RWPE1 (cell line): ENCODE measurements around the gene MYO3A.

Source experiments
- CTCF ChIA-PET: fragments of 350-600 bp; sonication (Branson Sonifier 250); formaldehyde crosslinking; extraction: SDS; loops from one replicate; lab custom pipeline; 2021; lab: Yijun Ruan, JAX
- POLR2A ChIA-PET: fragments of 400-600 bp; formaldehyde crosslinking; extraction: SDS; loops from one replicate; lab custom pipeline; 2020; ENCODE audit warnings: antibody characterized with exemption; ENCODE audit not compliant: low non-redundant PET; lab: Yijun Ruan, JAX
- DNase-seq: peaks from one replicate; pipeline ENCODE4 v3.0.0; 2012; ENCODE audit warnings: low spot score
- H3K27ac ChIP-seq: fragments of 450-650 bp; 2 replicates; pipeline ENCODE4 v1.5.1; 2017
- CTCF ChIP-seq: fragments of 450-650 bp; conservative IDR thresholded peaks from 2 replicates; pipeline ENCODE4 v1.5.1; 2017; ENCODE audit warnings: low read depth, mild to moderate bottlenecking

Gene MYO3A

GRCh38 chr10:26024303-26024702 is 90.3 kb downstream of the MYO3A start:
- CTCF ChIA-PET: no interaction called here
- TF ChIP-seq CTCF: no peak

GRCh38 chr10:26025523-26025922 is 91.5 kb downstream of the MYO3A start:
- CTCF ChIA-PET: no interaction called here
- H3K27ac ChIP-seq: no peak overlapping the region
- no peak for TF ChIP-seq CTCF
- DNase-seq: no peak
- POLR2A ChIA-PET: no interaction called here

More at GRCh38 chr10:26024303-26024702, 90.3 kb downstream of the MYO3A start:
- H3K27ac ChIP-seq: no peak overlapping the region
- no peak for DNase-seq
- POLR2A ChIA-PET: no interaction called here

- TF ChIP-seq CTCF: no peak
- DNase-seq: no peak
- POLR2A ChIA-PET: no interaction called here
- no peak overlapping the region for H3K27ac ChIP-seq
- CTCF ChIA-PET: interaction anchor here (0.6 kb wide), 1 partner anchor 1326 kb away, joined by 3 read pairs; no protein-coding TSS in a partner anchor
These were observed 95.8 kb downstream of the MYO3A start for GRCh38 chr10:26029858-26030257.

GRCh38 chr10:26031300-26031699 is 97.3 kb downstream of the MYO3A start:
- ChIA-PET CTCF (no interaction called here), POLR2A (no interaction called here)
- no peak for TF ChIP-seq CTCF

GRCh38 chr10:26043469-26043868 is 109.4 kb downstream of the MYO3A start:
- no peak for TF ChIP-seq CTCF
- CTCF ChIA-PET: interaction anchor here (0.6 kb wide), 2 partner anchors 156 to 659 kb away, joined by 3 read pairs; no protein-coding TSS in a partner anchor
- POLR2A ChIA-PET: no interaction called here
- DNase-seq: no peak
- no peak overlapping the region for H3K27ac ChIP-seq

More at GRCh38 chr10:26031300-26031699, 97.3 kb downstream of the MYO3A start:
- no peak for DNase-seq
- H3K27ac ChIP-seq: no peak overlapping the region

GRCh38 chr10:26044141-26044749 is 110.2 kb downstream of the MYO3A start:
- POLR2A ChIA-PET: no interaction called here

More at GRCh38 chr10:26044141-26044749, 110.2 kb downstream of the MYO3A start:
- no peak overlapping the region for H3K27ac ChIP-seq
- no peak for DNase-seq
- no peak for TF ChIP-seq CTCF
- CTCF ChIA-PET: no interaction called here
